ENCODE results near the gene CERT1.

GRCh38 chr5:75525344-75525743, 13.9 kb upstream of the CERT1 start:
- TF ChIP-seq POLR2AphosphoS5 (IDR thresholded peaks at IDR 0.05; ENCODE audit: borderline replicate concordance, low read depth, low read length), result no peak
- TF ChIP-seq EZH2 (IDR thresholded peaks at IDR 0.05), result no peak
